GM19372 (cell line): ENCODE data around the gene D2HGDH.
A peak's percentile ranks its signal among the peaks of the same experiment; 100 is the strongest.
"Not testable (repeated sequence)": the region's sequence is repeated elsewhere in the genome, so short reads cannot be mapped to it uniquely, and the experiment has no call there.

Source experiments
- ATAC-seq: cut with Tn5 transposase; IDR thresholded peaks from one replicate; pipeline ENCODE4 v1.9.1; 2021; ENCODE audit warnings: mild to moderate bottlenecking, low read depth, moderate library complexity; ENCODE audit not compliant: unreplicated experiment

Gene D2HGDH

GRCh38 chr2:241724975-241725870 is 9.2 kb upstream of the D2HGDH start:
- ATAC-seq, result no peak

- ATAC-seq, result no peak
Measured at GRCh38 chr2:241726459-241726858, 8.0 kb upstream of the D2HGDH start.

- ATAC-seq, result no peak
Measured at GRCh38 chr2:241728000-241728399, 6.4 kb upstream of the D2HGDH start.

- ATAC-seq, result no peak
Measured at GRCh38 chr2:241728627-241729026, 5.8 kb upstream of the D2HGDH start.

GRCh38 chr2:241729868-241730267 is 4.6 kb upstream of the D2HGDH start:
- ATAC-seq, result no peak

GRCh38 chr2:241730671-241731293 is 3.6 kb upstream of the D2HGDH start:
- ATAC-seq, result no peak

- ATAC-seq, result not testable (repeated sequence)
Measured at GRCh38 chr2:241732513-241733186, 1.8 kb upstream of the D2HGDH start.

- no peak for ATAC-seq
Measured at GRCh38 chr2:241733391-241734207, 831 bp upstream of the D2HGDH start.

GRCh38 chr2:241734208-241734466 is 293 bp upstream of the D2HGDH start:
- ATAC-seq, result peak; percentile 27

- ATAC-seq, result no peak
Measured at GRCh38 chr2:241736111-241736510, 1.7 kb downstream of the D2HGDH start.

- no peak for ATAC-seq
Measured at GRCh38 chr2:241738040-241738686, 3.7 kb downstream of the D2HGDH start.

- no peak for ATAC-seq
Measured at GRCh38 chr2:241739177-241739576, 4.7 kb downstream of the D2HGDH start.

GRCh38 chr2:241739651-241740050 is 5.2 kb downstream of the D2HGDH start:
- no peak for ATAC-seq

- ATAC-seq, result no peak
Measured at GRCh38 chr2:241741016-241741415, 6.6 kb downstream of the D2HGDH start.

GRCh38 chr2:241742320-241742939 is 8.0 kb downstream of the D2HGDH start:
- no peak for ATAC-seq

- not testable (repeated sequence) for ATAC-seq
Measured at GRCh38 chr2:241743008-241743407, 8.6 kb downstream of the D2HGDH start.

GRCh38 chr2:241743620-241744019 is 9.2 kb downstream of the D2HGDH start:
- ATAC-seq, result no peak

- ATAC-seq, result no peak
Measured at GRCh38 chr2:241744028-241744754, 9.8 kb downstream of the D2HGDH start.

- ATAC-seq, result no peak
Measured at GRCh38 chr2:241745276-241745675, 10.8 kb downstream of the D2HGDH start.
